Endothelial cell of umbilical vein (primary cell): ENCODE results near the gene MESP1.

ENCODE experiments used
- CTCF ChIP-seq, 2 donors: IDR thresholded peaks; 1 replicate in 1 of 2; 2 replicates in 1 of 2; pipeline ENCODE4 v1.5.1; 2011; ENCODE audit warnings: low read length in 2 of 2, mild to moderate bottlenecking in 2 of 2, moderate library complexity in 2 of 2, control low read depth in 1 of 2, inconsistent platforms in 1 of 2, low read depth in 1 of 2; ENCODE audit not compliant: insufficient read depth in 1 of 2; ENCODE audit errors: extremely low read depth in 1 of 2
- EZH2 ChIP-seq: IDR thresholded peaks from 2 replicates; pipeline ENCODE4 v1.6.1; 2012; ENCODE audit warnings: borderline replicate concordance, low read depth, mild to moderate bottlenecking, moderate library complexity, low read length, inconsistent platforms; ENCODE audit not compliant: severe bottlenecking
- MYC ChIP-seq: IDR thresholded peaks from one replicate; pipeline ENCODE4 v1.6.1; 2011; ENCODE audit warnings: mild to moderate bottlenecking, low read depth, low read length

- TF ChIP-seq EZH2 (no peak), CTCF (IDR thresholded peaks at IDR 0.05; ENCODE audit: extremely low read depth in 1 of 2, insufficient read depth in 1 of 2, low read depth in 1 of 2, low read length in 2 of 2) (no peak), MYC (no peak)
These were observed 46.7 kb upstream of the MESP1 start for GRCh38 chr15:89797678-89798201.
